ENCODE results near the gene DPP9.
A peak's percentile ranks its signal among the peaks of the same experiment; 100 is the strongest.
"Not testable (repeated sequence)": the region's sequence is repeated elsewhere in the genome, so short reads cannot be mapped to it uniquely, and the experiment has no call there.

DPP9 gene

GRCh38 chr19:4738734-4739133, 15.1 kb upstream of the DPP9 start:
- no peak for DNase-seq

- no peak for DNase-seq
These were observed 14.4 kb upstream of the DPP9 start for GRCh38 chr19:4737955-4738600.

- DNase-seq = no peak
These were observed 10.2 kb upstream of the DPP9 start for GRCh38 chr19:4733755-4734345.

GRCh38 chr19:4732680-4733114, 9.1 kb upstream of the DPP9 start:
- peak; percentile 60 for DNase-seq

- DNase-seq = peak; percentile 70
These were observed 7.1 kb upstream of the DPP9 start for GRCh38 chr19:4730740-4731171.

GRCh38 chr19:4728871-4729270, 5.2 kb upstream of the DPP9 start:
- no peak for DNase-seq

- DNase-seq = peak; percentile 11
These were observed 709 bp downstream of the DPP9 start for GRCh38 chr19:4722671-4723594.

GRCh38 chr19:4721196-4721595, 2.4 kb downstream of the DPP9 start:
- DNase-seq = no peak

GRCh38 chr19:4720037-4720700, 3.5 kb downstream of the DPP9 start:
- no peak for DNase-seq

GRCh38 chr19:4719499-4719866, 4.2 kb downstream of the DPP9 start:
- DNase-seq = no peak

GRCh38 chr19:4717966-4718701, 5.5 kb downstream of the DPP9 start:
- DNase-seq = no peak

GRCh38 chr19:4717191-4717965, 6.3 kb downstream of the DPP9 start:
- DNase-seq = no peak

GRCh38 chr19:4715529-4716221, 8.0 kb downstream of the DPP9 start:
- no peak for DNase-seq

- not testable (repeated sequence) for DNase-seq
These were observed 8.5 kb downstream of the DPP9 start for GRCh38 chr19:4715178-4715528.

- DNase-seq = no peak
These were observed 9.6 kb downstream of the DPP9 start for GRCh38 chr19:4714016-4714415.

- DNase-seq = no peak
These were observed 10.2 kb downstream of the DPP9 start for GRCh38 chr19:4713384-4713951.

- DNase-seq = no peak
These were observed 10.9 kb downstream of the DPP9 start for GRCh38 chr19:4712771-4713170.

- no peak for DNase-seq
These were observed 12.4 kb downstream of the DPP9 start for GRCh38 chr19:4711211-4711610.

- DNase-seq = no peak
These were observed 13.4 kb downstream of the DPP9 start for GRCh38 chr19:4710281-4710600.

- DNase-seq = no peak
These were observed 14.0 kb downstream of the DPP9 start for GRCh38 chr19:4709440-4710280.
